Measurements from ENCODE around the gene ZBTB12. TPM values are rescaled to one million over a fixed set of nuclear protein-coding genes. Genes with fewer than 3 reads are reported as not detected.

Gene ZBTB12
- total and polyA plus RNA-seq, 2 of the 13 experiments (the other 11 are each of a cell fraction or from before 2014, with no cell fraction given) = 4.8 to 6.0 TPM

DNA sequence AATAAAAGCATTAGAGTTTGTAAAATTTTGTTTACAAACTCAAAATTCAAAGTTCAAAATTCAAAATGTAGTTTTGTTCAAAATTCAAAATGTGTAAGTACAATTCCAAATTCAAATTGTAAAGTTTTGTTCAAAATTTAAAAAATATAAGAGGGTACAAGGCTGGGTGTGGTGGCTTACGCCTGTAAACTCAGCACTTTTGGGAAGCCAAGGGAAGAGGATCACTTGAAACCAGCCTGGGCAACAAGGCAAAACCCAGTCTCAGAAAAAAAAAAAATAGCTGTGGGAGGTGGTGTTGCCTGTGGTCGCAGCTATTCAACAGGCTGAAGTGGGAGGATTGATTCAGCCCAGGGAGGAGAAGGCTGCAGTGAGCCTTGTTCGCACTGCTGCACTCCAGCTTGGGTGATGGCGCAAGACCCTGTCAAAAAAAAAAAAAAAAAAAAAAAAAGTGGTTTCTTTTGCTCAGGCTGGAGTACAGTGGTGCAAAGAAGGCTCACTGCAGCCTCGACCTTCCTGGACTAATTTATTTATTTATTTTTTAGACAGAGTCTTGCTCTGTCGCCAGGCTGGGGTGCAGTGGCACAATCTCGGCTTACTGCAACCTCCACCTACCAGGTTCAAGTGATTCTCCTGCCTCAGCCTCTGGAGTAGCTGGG lies 5.4 kb upstream of the ZBTB12 start (continued):
- TF ChIP-seq, protein P1, sequence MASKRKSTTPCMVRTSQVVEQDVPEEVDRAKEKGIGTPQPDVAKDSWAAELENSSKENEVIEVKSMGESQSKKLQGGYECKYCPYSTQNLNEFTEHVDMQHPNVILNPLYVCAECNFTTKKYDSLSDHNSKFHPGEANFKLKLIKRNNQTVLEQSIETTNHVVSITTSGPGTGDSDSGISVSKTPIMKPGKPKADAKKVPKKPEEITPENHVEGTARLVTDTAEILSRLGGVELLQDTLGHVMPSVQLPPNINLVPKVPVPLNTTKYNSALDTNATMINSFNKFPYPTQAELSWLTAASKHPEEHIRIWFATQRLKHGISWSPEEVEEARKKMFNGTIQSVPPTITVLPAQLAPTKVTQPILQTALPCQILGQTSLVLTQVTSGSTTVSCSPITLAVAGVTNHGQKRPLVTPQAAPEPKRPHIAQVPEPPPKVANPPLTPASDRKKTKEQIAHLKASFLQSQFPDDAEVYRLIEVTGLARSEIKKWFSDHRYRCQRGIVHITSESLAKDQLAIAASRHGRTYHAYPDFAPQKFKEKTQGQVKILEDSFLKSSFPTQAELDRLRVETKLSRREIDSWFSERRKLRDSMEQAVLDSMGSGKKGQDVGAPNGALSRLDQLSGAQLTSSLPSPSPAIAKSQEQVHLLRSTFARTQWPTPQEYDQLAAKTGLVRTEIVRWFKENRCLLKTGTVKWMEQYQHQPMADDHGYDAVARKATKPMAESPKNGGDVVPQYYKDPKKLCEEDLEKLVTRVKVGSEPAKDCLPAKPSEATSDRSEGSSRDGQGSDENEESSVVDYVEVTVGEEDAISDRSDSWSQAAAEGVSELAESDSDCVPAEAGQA (IDR thresholded peaks at IDR 0.05; ENCODE audit: low read depth) = no peak
- TF ChIP-seq, protein P1 (CRISPR knock-in tag; IDR thresholded peaks at IDR 0.05; ENCODE audit: borderline replicate concordance) = no peak
- TF ChIP-seq ZNF792 (CRISPR knock-in tag; IDR thresholded peaks at IDR 0.05) (no peak), CAMTA2 (CRISPR knock-in tag; IDR thresholded peaks at IDR 0.05; ENCODE audit: borderline replicate concordance) (no peak)
- TF ChIP-seq, protein P2, sequence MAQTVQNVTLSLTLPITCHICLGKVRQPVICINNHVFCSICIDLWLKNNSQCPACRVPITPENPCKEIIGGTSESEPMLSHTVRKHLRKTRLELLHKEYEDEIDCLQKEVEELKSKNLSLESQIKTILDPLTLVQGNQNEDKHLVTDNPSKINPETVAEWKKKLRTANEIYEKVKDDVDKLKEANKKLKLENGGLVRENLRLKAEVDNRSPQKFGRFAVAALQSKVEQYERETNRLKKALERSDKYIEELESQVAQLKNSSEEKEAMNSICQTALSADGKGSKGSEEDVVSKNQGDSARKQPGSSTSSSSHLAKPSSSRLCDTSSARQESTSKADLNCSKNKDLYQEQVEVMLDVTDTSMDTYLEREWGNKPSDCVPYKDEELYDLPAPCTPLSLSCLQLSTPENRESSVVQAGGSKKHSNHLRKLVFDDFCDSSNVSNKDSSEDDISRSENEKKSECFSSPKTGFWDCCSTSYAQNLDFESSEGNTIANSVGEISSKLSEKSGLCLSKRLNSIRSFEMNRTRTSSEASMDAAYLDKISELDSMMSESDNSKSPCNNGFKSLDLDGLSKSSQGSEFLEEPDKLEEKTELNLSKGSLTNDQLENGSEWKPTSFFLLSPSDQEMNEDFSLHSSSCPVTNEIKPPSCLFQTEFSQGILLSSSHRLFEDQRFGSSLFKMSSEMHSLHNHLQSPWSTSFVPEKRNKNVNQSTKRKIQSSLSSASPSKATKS (CRISPR knock-in tag; IDR thresholded peaks at IDR 0.05) = no peak
- TF ChIP-seq, protein P3, sequence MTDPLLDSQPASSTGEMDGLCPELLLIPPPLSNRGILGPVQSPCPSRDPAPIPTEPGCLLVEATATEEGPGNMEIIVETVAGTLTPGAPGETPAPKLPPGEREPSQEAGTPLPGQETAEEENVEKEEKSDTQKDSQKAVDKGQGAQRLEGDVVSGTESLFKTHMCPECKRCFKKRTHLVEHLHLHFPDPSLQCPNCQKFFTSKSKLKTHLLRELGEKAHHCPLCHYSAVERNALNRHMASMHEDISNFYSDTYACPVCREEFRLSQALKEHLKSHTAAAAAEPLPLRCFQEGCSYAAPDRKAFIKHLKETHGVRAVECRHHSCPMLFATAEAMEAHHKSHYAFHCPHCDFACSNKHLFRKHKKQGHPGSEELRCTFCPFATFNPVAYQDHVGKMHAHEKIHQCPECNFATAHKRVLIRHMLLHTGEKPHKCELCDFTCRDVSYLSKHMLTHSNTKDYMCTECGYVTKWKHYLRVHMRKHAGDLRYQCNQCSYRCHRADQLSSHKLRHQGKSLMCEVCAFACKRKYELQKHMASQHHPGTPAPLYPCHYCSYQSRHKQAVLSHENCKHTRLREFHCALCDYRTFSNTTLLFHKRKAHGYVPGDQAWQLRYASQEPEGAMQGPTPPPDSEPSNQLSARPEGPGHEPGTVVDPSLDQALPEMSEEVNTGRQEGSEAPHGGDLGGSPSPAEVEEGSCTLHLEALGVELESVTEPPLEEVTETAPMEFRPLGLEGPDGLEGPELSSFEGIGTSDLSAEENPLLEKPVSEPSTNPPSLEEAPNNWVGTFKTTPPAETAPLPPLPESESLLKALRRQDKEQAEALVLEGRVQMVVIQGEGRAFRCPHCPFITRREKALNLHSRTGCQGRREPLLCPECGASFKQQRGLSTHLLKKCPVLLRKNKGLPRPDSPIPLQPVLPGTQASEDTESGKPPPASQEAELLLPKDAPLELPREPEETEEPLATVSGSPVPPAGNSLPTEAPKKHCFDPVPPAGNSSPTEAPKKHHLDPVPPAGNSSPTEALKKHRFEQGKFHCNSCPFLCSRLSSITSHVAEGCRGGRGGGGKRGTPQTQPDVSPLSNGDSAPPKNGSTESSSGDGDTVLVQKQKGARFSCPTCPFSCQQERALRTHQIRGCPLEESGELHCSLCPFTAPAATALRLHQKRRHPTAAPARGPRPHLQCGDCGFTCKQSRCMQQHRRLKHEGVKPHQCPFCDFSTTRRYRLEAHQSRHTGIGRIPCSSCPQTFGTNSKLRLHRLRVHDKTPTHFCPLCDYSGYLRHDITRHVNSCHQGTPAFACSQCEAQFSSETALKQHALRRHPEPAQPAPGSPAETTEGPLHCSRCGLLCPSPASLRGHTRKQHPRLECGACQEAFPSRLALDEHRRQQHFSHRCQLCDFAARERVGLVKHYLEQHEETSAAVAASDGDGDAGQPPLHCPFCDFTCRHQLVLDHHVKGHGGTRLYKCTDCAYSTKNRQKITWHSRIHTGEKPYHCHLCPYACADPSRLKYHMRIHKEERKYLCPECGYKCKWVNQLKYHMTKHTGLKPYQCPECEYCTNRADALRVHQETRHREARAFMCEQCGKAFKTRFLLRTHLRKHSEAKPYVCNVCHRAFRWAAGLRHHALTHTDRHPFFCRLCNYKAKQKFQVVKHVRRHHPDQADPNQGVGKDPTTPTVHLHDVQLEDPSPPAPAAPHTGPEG (CRISPR knock-in tag; IDR thresholded peaks at IDR 0.05) = no peak
- TF ChIP-seq, protein P4, sequence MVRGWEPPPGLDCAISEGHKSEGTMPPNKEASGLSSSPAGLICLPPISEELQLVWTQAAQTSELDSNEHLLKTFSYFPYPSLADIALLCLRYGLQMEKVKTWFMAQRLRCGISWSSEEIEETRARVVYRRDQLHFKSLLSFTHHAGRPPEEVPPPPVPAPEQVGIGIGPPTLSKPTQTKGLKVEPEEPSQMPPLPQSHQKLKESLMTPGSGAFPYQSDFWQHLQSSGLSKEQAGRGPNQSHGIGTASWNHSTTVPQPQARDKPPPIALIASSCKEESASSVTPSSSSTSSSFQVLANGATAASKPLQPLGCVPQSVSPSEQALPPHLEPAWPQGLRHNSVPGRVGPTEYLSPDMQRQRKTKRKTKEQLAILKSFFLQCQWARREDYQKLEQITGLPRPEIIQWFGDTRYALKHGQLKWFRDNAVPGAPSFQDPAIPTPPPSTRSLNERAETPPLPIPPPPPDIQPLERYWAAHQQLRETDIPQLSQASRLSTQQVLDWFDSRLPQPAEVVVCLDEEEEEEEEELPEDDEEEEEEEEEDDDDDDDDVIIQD (CRISPR knock-in tag; IDR thresholded peaks at IDR 0.05; ENCODE audit: low read depth) = no peak
- TF ChIP-seq, protein P5, sequence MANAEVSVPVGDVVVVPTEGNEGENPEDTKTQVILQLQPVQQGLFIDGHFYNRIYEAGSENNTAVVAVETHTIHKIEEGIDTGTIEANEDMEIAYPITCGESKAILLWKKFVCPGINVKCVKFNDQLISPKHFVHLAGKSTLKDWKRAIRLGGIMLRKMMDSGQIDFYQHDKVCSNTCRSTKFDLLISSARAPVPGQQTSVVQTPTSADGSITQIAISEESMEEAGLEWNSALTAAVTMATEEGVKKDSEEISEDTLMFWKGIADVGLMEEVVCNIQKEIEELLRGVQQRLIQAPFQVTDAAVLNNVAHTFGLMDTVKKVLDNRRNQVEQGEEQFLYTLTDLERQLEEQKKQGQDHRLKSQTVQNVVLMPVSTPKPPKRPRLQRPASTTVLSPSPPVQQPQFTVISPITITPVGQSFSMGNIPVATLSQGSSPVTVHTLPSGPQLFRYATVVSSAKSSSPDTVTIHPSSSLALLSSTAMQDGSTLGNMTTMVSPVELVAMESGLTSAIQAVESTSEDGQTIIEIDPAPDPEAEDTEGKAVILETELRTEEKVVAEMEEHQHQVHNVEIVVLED (CRISPR knock-in tag; IDR thresholded peaks at IDR 0.05; ENCODE audit: borderline replicate concordance) = no peak

Data from HepG2 (cell line).